ENCODE measurements around the gene FTSJ3. TPM values are rescaled to one million over a fixed set of nuclear protein-coding genes. Genes with fewer than 3 reads are reported as not detected.

FTSJ3 gene
- total and polyA plus RNA-seq, 10 of the 15 experiments (the other 5 are each of a cell fraction or from before 2014, with no cell fraction given): 17.2 to 79.2 (median 50.4) TPM

DNA sequence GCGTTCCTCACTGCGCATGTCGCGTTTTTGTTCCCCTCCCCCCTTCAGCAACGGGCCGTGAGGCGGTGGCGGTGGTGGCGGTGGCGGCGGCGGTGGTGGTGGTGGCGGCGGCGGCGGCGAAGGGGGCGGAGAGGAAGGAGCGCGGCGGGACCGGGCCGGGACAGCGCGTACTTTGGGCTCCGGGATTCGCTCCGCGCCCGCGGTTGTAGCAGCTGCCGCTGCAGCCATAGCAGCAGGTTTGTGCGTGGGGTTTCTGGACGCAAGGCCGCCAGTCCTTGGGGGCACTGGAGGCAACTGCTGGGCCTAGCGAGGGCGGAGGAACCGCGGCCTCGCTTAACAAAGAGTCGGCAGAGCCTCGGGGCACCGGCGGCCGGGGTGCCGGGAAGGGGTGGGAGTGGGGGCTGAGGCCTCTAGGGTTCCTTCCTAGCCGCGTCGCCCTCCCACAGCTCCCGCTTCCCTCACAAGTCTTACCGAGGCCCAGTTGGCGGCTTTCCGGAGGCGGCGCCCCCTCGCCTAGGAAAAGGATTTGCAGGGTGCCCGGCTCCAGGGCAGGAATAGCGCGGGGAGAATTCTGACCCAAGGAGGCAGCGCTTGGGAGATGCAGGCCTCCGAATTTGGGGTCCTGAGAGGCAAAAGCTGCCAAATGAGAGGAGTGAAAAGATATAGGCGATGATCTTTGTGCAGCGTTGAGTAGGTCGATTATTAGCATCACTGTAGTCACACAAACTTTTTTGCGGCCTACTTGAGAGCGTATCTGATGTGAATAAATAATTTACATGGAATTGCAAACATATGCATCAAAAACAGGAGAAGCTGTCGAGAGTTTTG is 53.1 kb downstream of the FTSJ3 start, which contains the start of gene DDX42:
DDX42 (plus strand) TSS at position 30 of the 828 bp plus-strand sequence. CDS start 12,880 bp downstream, outside the sequence.
- Histone ChIP-seq H2AFZ (ENCODE audit: control insufficient read depth, low read depth, low read length) (peak within 1 kb of the TSS; percentile 84), H3K79me2 (ENCODE audit: control insufficient read depth, insufficient read depth, low read length) (peaks cover 91% of the 10 kb centered on the region), H3K9ac (ENCODE audit: control insufficient read depth, insufficient read depth, low read length) (peak within 1 kb of the TSS; percentile 94), H3K4me3 (peak within 1 kb of the TSS; percentile 100), H3K9me3 (replicated peaks; ENCODE audit: control insufficient read depth, insufficient read depth, low read length) (no peaks in the 10 kb centered on the region), H3K4me2 (ENCODE audit: control insufficient read depth, insufficient read depth) (peak within 1 kb of the TSS; percentile 73), H3K27me3 (replicated peaks in 1 of 2; ENCODE audit: control insufficient read depth in 2 of 2, insufficient read depth in 2 of 2, low read length in 1 of 2) (no peaks in the 10 kb centered on the region), H3K27ac (ENCODE audit: control insufficient read depth, insufficient read depth) (peak within 1 kb of the TSS; percentile 84), H4K20me1 (ENCODE audit: control insufficient read depth, insufficient read depth) (peaks cover 3% of the 10 kb centered on the region), H3K36me3 (ENCODE audit: control insufficient read depth in 2 of 2, insufficient read depth in 2 of 2, low read length in 1 of 2) (peaks cover 0 to 7% of the 10 kb centered on the region in 2 experiments; a peak in 2 of 4 replicates), H3K4me1 (ENCODE audit: control insufficient read depth, insufficient read depth, low read length) (peaks cover 3% of the 10 kb centered on the region; the same call in 1 of the 2 replicates)
- RAD21 ChIA-PET (ENCODE audit: unreplicated experiment): interaction anchor here (0.6 to 3.6 kb wide), 12 partner anchors 8 to 368 kb away, joined by 3 to 20 read pairs (median 5); partner anchors contain the start of gene STRADA
- DNase-seq (ENCODE audit: low read depth, low spot score) (no peak), ATAC-seq (peak; percentile 40), FAIRE-seq (no peak)
- 1% methylated on average over 27 of the region's 67 CpGs for WGBS (ENCODE audit: insufficient coverage, insufficient replicate concordance, low lambda C conversion rate, missing lambda C conversion rate)
- BruUV-seq (replicated peaks): no TSS peak
- CTCF ChIA-PET: interaction anchor here (0.6 to 2.5 kb wide), 11 partner anchors 7 to 349 kb away, joined by 3 to 8 read pairs (median 5); partner anchors contain the start of gene GH2
- intact Hi-C loops (cut with micrococcal nuclease; ENCODE audit: unreplicated experiment) (loop anchor here (5.0 to 10.0 kb wide), 2 partner anchors 68 to 150 kb away; partner anchors contain the start of genes MAP3K3 and SMARCD2), in situ Hi-C loops (cut with MboI) (no loop called here)
- POLR2A ChIA-PET: interaction anchor here (0.6 to 6.1 kb wide), 16 partner anchors 10 to 621 kb away, joined by 3 to 49 read pairs (median 6); partner anchors contain the start of genes FTSJ3, MAP3K3, PSMC5 and SMARCD2
- SMC1A ChIA-PET (ENCODE audit: uncharacterized antibody, unreplicated experiment): interaction anchor here (0.8 to 2.4 kb wide), 15 partner anchors 7 to 77 kb away, joined by 3 to 12 read pairs (median 4); partner anchors contain the start of genes FTSJ3, LIMD2 and STRADA
- TF ChIP-seq SREBF2 (IDR thresholded peaks at IDR 0.05; ENCODE audit: low read length): 0 out of 2 replicates have a peak, but pooled peaks have one; percentile 5
- no peak for TF ChIP-seq BRCA1 (IDR thresholded peaks at IDR 0.05; ENCODE audit: low read depth, low read length)
- TF ChIP-seq LARP7 (IDR thresholded peaks at IDR 0.05): 0 out of 2 replicates have a peak, but pooled peaks have one; percentile 27
- TF ChIP-seq POU2F2 (IDR thresholded peaks at IDR 0.05; ENCODE audit: borderline replicate concordance, low read depth, low read length): no peak
- TF ChIP-seq SREBF1 (IDR thresholded peaks at IDR 0.05; ENCODE audit: low read length): no peak
- TF ChIP-seq SIX5 (IDR thresholded peaks at IDR 0.05; ENCODE audit: low read depth, low read length, severe bottlenecking): peak; percentile 2
- TF ChIP-seq, protein P1, sequence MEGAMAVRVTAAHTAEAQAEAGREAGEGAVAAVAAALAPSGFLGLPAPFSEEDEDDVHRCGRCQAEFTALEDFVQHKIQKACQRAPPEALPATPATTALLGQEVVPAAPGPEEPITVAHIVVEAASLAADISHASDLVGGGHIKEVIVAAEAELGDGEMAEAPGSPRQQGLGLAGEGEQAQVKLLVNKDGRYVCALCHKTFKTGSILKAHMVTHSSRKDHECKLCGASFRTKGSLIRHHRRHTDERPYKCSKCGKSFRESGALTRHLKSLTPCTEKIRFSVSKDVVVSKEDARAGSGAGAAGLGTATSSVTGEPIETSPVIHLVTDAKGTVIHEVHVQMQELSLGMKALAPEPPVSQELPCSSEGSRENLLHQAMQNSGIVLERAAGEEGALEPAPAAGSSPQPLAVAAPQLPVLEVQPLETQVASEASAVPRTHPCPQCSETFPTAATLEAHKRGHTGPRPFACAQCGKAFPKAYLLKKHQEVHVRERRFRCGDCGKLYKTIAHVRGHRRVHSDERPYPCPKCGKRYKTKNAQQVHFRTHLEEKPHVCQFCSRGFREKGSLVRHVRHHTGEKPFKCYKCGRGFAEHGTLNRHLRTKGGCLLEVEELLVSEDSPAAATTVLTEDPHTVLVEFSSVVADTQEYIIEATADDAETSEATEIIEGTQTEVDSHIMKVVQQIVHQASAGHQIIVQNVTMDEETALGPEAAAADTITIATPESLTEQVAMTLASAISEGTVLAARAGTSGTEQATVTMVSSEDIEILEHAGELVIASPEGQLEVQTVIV (IDR thresholded peaks at IDR 0.05; ENCODE audit: borderline replicate concordance, partially characterized antibody): no peak
- TF ChIP-seq GATAD2B (conservative IDR thresholded peaks at IDR 0.05; ENCODE audit: low read depth): peak; percentile 24; the same call in 1 of the 2 replicates
- TF ChIP-seq, protein P2, sequence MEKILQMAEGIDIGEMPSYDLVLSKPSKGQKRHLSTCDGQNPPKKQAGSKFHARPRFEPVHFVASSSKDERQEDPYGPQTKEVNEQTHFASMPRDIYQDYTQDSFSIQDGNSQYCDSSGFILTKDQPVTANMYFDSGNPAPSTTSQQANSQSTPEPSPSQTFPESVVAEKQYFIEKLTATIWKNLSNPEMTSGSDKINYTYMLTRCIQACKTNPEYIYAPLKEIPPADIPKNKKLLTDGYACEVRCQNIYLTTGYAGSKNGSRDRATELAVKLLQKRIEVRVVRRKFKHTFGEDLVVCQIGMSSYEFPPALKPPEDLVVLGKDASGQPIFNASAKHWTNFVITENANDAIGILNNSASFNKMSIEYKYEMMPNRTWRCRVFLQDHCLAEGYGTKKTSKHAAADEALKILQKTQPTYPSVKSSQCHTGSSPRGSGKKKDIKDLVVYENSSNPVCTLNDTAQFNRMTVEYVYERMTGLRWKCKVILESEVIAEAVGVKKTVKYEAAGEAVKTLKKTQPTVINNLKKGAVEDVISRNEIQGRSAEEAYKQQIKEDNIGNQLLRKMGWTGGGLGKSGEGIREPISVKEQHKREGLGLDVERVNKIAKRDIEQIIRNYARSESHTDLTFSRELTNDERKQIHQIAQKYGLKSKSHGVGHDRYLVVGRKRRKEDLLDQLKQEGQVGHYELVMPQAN (conservative IDR thresholded peaks at IDR 0.05): peak; percentile 20
- TF ChIP-seq, protein P3, sequence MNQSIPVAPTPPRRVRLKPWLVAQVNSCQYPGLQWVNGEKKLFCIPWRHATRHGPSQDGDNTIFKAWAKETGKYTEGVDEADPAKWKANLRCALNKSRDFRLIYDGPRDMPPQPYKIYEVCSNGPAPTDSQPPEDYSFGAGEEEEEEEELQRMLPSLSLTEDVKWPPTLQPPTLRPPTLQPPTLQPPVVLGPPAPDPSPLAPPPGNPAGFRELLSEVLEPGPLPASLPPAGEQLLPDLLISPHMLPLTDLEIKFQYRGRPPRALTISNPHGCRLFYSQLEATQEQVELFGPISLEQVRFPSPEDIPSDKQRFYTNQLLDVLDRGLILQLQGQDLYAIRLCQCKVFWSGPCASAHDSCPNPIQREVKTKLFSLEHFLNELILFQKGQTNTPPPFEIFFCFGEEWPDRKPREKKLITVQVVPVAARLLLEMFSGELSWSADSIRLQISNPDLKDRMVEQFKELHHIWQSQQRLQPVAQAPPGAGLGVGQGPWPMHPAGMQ (IDR thresholded peaks at IDR 0.05; ENCODE audit: borderline replicate concordance): peak; percentile 49
- no peak; the same call in 1 of the 2 replicates for TF ChIP-seq POLR2AphosphoS5 (IDR thresholded peaks at IDR 0.05; ENCODE audit: low read length)
- TF ChIP-seq MEF2A (IDR thresholded peaks at IDR 0.05; ENCODE audit: insufficient read depth, low read depth, low read length): no peak
- TF ChIP-seq POLR2AphosphoS2 (IDR thresholded peaks at IDR 0.05; ENCODE audit: low read depth, low read length): no peak
- TF ChIP-seq, protein P4, sequence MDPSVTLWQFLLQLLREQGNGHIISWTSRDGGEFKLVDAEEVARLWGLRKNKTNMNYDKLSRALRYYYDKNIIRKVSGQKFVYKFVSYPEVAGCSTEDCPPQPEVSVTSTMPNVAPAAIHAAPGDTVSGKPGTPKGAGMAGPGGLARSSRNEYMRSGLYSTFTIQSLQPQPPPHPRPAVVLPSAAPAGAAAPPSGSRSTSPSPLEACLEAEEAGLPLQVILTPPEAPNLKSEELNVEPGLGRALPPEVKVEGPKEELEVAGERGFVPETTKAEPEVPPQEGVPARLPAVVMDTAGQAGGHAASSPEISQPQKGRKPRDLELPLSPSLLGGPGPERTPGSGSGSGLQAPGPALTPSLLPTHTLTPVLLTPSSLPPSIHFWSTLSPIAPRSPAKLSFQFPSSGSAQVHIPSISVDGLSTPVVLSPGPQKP (IDR thresholded peaks at IDR 0.05; ENCODE audit: low read depth, low read length): 0 out of 2 replicates have a peak, but pooled peaks have one; percentile 2
- no peak for TF ChIP-seq HDAC2 (IDR thresholded peaks at IDR 0.05)
